ENCODE measurements around the gene TMTC2. TPM values are rescaled to one million over a fixed set of nuclear protein-coding genes. Genes with fewer than 3 reads are reported as not detected.

The TMTC2 gene
- total and polyA plus RNA-seq, 3 experiments from 2014 or later = 0.13 to 2.5 (median 2.2) TPM

- Mint-ChIP-seq H3K4me3 (no peak overlapping the region), H3K4me1 (no peaks in the 10 kb centered on the region), H3K27me3 (no peaks in the 10 kb centered on the region), H3K9me3 (no peaks in the 10 kb centered on the region), H3K27ac (no peak overlapping the region), H3K36me3 (peaks cover 0 to 2% (median 0%) of the 10 kb centered on the region in 3 donors)
- Histone ChIP-seq H3K36me3 (ENCODE audit: insufficient read depth, low read length) (no peaks in the 10 kb centered on the region), H3K27me3 (ENCODE audit: insufficient read depth, low read length, poor library complexity, severe bottlenecking) (no peaks in the 10 kb centered on the region), H3K4me1 (ENCODE audit: insufficient read depth, low read length) (no peaks in the 10 kb centered on the region), H3K4me3 (ENCODE audit: low read length) (no peak overlapping the region), H3K27ac (ENCODE audit: low read depth, low read length) (no peak overlapping the region), H3K9me3 (ENCODE audit: low read length) (no peaks in the 10 kb centered on the region)
- DNase-seq = no peak
- ChIA-PET POLR2A (no interaction called here), CTCF (interaction anchor here (2.7 kb wide), 1 partner anchor 10 kb away, joined by 9 read pairs; the partner anchor contains the start of gene TMTC2)
These were observed 9.8 kb downstream of the TMTC2 start for GRCh38 chr12:82696543-82696942.

- H3K9me3 ChIP-seq (ENCODE audit: low read length) = no peaks in the 10 kb centered on the region
- ChIA-PET POLR2A (no interaction called here), CTCF (interaction anchor here (0.7 to 2.7 kb wide), 2 partner anchors 12 to 13 kb away, joined by 3 to 9 read pairs; partner anchors contain the start of gene TMTC2)
- H3K27me3 ChIP-seq (ENCODE audit: insufficient read depth, low read length, poor library complexity, severe bottlenecking) = no peaks in the 10 kb centered on the region
- Mint-ChIP-seq H3K4me3 (no peak overlapping the region), H3K36me3 (peaks cover 0 to 8% (median 0%) of the 10 kb centered on the region in 3 donors), H3K27ac (peak overlapping the region in 2 of 8 donors; percentile 13 to 28), H3K4me1 (no peaks in the 10 kb centered on the region), H3K9me3 (no peaks in the 10 kb centered on the region), H3K27me3 (no peaks in the 10 kb centered on the region)
- DNase-seq = no peak
- H3K27ac ChIP-seq (ENCODE audit: low read depth, low read length) = no peak overlapping the region
- H3K36me3 ChIP-seq (ENCODE audit: insufficient read depth, low read length) = no peaks in the 10 kb centered on the region
- no peak overlapping the region for H3K4me3 ChIP-seq (ENCODE audit: low read length)
- no peaks in the 10 kb centered on the region for H3K4me1 ChIP-seq (ENCODE audit: insufficient read depth, low read length)
These were observed 12.2 kb downstream of the TMTC2 start for GRCh38 chr12:82698708-82699564.

DNA sequence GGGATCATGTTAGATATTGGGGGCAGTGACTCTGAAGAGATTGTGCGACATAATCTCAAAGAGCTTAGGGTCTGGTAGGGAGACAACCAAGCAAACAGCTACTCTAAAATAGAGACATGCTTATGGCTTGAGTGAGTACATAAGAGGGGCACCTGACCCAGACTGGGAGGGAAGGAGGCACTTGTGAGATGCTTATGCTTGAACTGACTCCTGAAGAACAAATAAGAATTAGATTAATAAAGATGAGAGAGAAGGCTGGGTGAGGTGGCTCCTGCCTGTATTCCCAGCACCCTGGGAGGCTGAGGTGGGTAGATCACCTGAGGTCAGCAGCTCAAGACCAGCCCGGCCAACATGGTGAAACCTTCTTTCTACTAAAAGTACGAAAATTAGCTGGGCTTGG, 19.1 kb downstream of the TMTC2 start:
- H3K27me3 ChIP-seq (ENCODE audit: insufficient read depth, low read length, poor library complexity, severe bottlenecking) = no peaks in the 10 kb centered on the region
- H3K4me1 Mint-ChIP-seq = peaks cover 0 to 4% (median 0%) of the 10 kb centered on the region in 3 donors
- H3K9me3 ChIP-seq (ENCODE audit: low read length) = no peaks in the 10 kb centered on the region
- no peaks in the 10 kb centered on the region for H3K36me3 ChIP-seq (ENCODE audit: insufficient read depth, low read length)
- H3K4me3 Mint-ChIP-seq = no peak overlapping the region
- peak overlapping the region in 1 of 8 donors; percentile 3 for H3K27ac Mint-ChIP-seq
- peaks cover 0 to 2% (median 0%) of the 10 kb centered on the region in 5 donors for H3K9me3 Mint-ChIP-seq
- H3K27ac ChIP-seq (ENCODE audit: low read depth, low read length) = no peak overlapping the region
- H3K27me3 Mint-ChIP-seq = no peaks in the 10 kb centered on the region
- CTCF ChIA-PET = interaction anchor here (1.8 kb wide), 1 partner anchor 9 kb away, joined by 7 read pairs; no protein-coding TSS in a partner anchor
- POLR2A ChIA-PET = no interaction called here
- peaks cover 0 to 12% (median 0%) of the 10 kb centered on the region in 3 donors for H3K36me3 Mint-ChIP-seq
- no peak overlapping the region for H3K4me3 ChIP-seq (ENCODE audit: low read length)
- H3K4me1 ChIP-seq (ENCODE audit: insufficient read depth, low read length) = no peaks in the 10 kb centered on the region
- no peak for DNase-seq

- H3K27ac Mint-ChIP-seq = peak overlapping the region in 1 of 8 donors; percentile 52
- Histone ChIP-seq H3K27me3 (ENCODE audit: insufficient read depth, low read length, poor library complexity, severe bottlenecking) (no peaks in the 10 kb centered on the region), H3K36me3 (ENCODE audit: insufficient read depth, low read length) (no peaks in the 10 kb centered on the region), H3K27ac (ENCODE audit: low read depth, low read length) (no peak overlapping the region), H3K4me3 (ENCODE audit: low read length) (no peak overlapping the region), H3K9me3 (ENCODE audit: low read length) (no peaks in the 10 kb centered on the region), H3K4me1 (ENCODE audit: insufficient read depth, low read length) (no peaks in the 10 kb centered on the region)
- CTCF ChIA-PET = no interaction called here
- DNase-seq = no peak
- H3K4me1 Mint-ChIP-seq = peaks cover 0 to 4% (median 0%) of the 10 kb centered on the region in 3 donors
- POLR2A ChIA-PET = no interaction called here
- no peaks in the 10 kb centered on the region for H3K27me3 Mint-ChIP-seq
- peaks cover 0 to 3% (median 0%) of the 10 kb centered on the region in 5 donors for H3K9me3 Mint-ChIP-seq
- no peak overlapping the region for H3K4me3 Mint-ChIP-seq
- peaks cover 0 to 10% (median 8%) of the 10 kb centered on the region in 3 donors for H3K36me3 Mint-ChIP-seq
These were observed 21.6 kb downstream of the TMTC2 start for GRCh38 chr12:82708061-82708879.

- Mint-ChIP-seq H3K9me3 (peaks cover 0 to 3% (median 0%) of the 10 kb centered on the region in 5 donors), H3K36me3 (peaks cover 0 to 8% (median 7%) of the 10 kb centered on the region in 3 donors), H3K4me3 (no peak overlapping the region), H3K4me1 (peaks cover 0 to 4% (median 0%) of the 10 kb centered on the region in 3 donors), H3K27ac (no peak overlapping the region), H3K27me3 (no peaks in the 10 kb centered on the region)
- H3K27me3 ChIP-seq (ENCODE audit: insufficient read depth, low read length, poor library complexity, severe bottlenecking) = no peaks in the 10 kb centered on the region
- H3K4me3 ChIP-seq (ENCODE audit: low read length) = no peak overlapping the region
- POLR2A ChIA-PET = no interaction called here
- no peaks in the 10 kb centered on the region for H3K9me3 ChIP-seq (ENCODE audit: low read length)
- no peaks in the 10 kb centered on the region for H3K4me1 ChIP-seq (ENCODE audit: insufficient read depth, low read length)
- CTCF ChIA-PET = interaction anchor here (1.3 kb wide), 1 partner anchor 24 kb away, joined by 3 read pairs; no protein-coding TSS in a partner anchor
- no peaks in the 10 kb centered on the region for H3K36me3 ChIP-seq (ENCODE audit: insufficient read depth, low read length)
- no peak for DNase-seq
- H3K27ac ChIP-seq (ENCODE audit: low read depth, low read length) = no peak overlapping the region
These were observed 23.2 kb downstream of the TMTC2 start for GRCh38 chr12:82709794-82710355.

DNA sequence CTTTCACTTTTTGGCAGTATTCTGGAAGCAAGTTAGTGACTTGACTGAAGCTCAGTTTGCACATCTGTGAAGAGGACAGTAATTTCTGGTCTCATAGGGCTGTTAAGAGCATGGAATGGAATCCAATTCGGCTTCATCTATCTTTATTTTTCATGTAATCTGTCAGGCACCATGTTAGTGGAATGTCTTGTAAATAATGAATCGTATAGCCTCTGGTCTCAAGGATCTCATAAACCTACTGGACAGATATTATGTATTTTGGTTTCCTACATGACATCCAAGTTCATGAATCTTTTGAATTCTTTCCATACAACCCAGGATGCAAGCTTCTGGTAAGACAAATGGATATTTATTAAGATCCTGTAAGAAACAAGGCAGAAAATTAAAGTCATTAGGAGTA, 24.0 kb downstream of the TMTC2 start:
- H3K27ac ChIP-seq (ENCODE audit: low read depth, low read length) = no peak overlapping the region
- no peaks in the 10 kb centered on the region for H3K9me3 ChIP-seq (ENCODE audit: low read length)
- no peaks in the 10 kb centered on the region for H3K4me1 ChIP-seq (ENCODE audit: insufficient read depth, low read length)
- Mint-ChIP-seq H3K27me3 (no peaks in the 10 kb centered on the region), H3K4me1 (peaks cover 0 to 4% (median 0%) of the 10 kb centered on the region in 3 donors), H3K9me3 (peaks cover 0 to 3% (median 0%) of the 10 kb centered on the region in 5 donors), H3K27ac (no peak overlapping the region), H3K36me3 (peaks cover 0 to 11% (median 8%) of the 10 kb centered on the region in 3 donors), H3K4me3 (no peak overlapping the region)
- no peak overlapping the region for H3K4me3 ChIP-seq (ENCODE audit: low read length)
- POLR2A ChIA-PET = no interaction called here
- no peak for DNase-seq
- no peaks in the 10 kb centered on the region for H3K36me3 ChIP-seq (ENCODE audit: insufficient read depth, low read length)
- CTCF ChIA-PET = no interaction called here
- H3K27me3 ChIP-seq (ENCODE audit: insufficient read depth, low read length, poor library complexity, severe bottlenecking) = no peaks in the 10 kb centered on the region

DNA sequence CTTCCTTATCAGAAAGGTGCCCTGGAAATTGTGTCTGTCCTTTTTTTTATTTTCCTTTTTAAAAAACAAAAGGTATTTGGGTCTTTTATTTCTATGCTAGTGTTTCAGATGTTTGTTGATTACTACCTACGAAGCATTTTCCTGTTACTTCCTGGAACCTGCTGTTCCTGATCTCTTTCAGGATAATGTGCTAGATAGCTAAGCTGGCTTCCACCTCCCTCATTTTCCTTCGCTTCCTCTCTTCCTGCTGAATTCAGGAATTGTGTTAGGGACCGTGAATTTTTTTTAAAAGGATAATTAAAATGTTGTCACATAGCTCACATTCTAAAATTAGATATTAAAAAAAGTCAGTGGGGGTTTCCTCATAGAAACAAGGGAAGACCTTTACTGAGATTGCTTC, 27.7 kb downstream of the TMTC2 start:
- Histone ChIP-seq H3K4me3 (ENCODE audit: low read length) (no peak overlapping the region), H3K27ac (ENCODE audit: low read depth, low read length) (no peak overlapping the region), H3K36me3 (ENCODE audit: insufficient read depth, low read length) (no peaks in the 10 kb centered on the region), H3K4me1 (ENCODE audit: insufficient read depth, low read length) (no peaks in the 10 kb centered on the region), H3K27me3 (ENCODE audit: insufficient read depth, low read length, poor library complexity, severe bottlenecking) (no peaks in the 10 kb centered on the region), H3K9me3 (ENCODE audit: low read length) (no peaks in the 10 kb centered on the region)
- H3K27me3 Mint-ChIP-seq = no peaks in the 10 kb centered on the region
- peaks cover 0 to 3% (median 0%) of the 10 kb centered on the region in 5 donors for H3K9me3 Mint-ChIP-seq
- POLR2A ChIA-PET = no interaction called here
- H3K4me3 Mint-ChIP-seq = no peak overlapping the region
- H3K27ac Mint-ChIP-seq = no peak overlapping the region
- CTCF ChIA-PET = interaction anchor here (1.9 kb wide), 1 partner anchor 9 kb away, joined by 7 read pairs; no protein-coding TSS in a partner anchor
- H3K36me3 Mint-ChIP-seq = peaks cover 0 to 19% (median 8%) of the 10 kb centered on the region in 3 donors
- no peak for DNase-seq
- no peaks in the 10 kb centered on the region for H3K4me1 Mint-ChIP-seq
